ENCODE data around the gene RIPOR2. TPM values are rescaled to one million over a fixed set of nuclear protein-coding genes. Genes with fewer than 3 reads are reported as not detected.

RIPOR2 gene
- total and polyA plus RNA-seq, 2 experiments from 2014 or later = 9.5 to 22.5 TPM

DNA sequence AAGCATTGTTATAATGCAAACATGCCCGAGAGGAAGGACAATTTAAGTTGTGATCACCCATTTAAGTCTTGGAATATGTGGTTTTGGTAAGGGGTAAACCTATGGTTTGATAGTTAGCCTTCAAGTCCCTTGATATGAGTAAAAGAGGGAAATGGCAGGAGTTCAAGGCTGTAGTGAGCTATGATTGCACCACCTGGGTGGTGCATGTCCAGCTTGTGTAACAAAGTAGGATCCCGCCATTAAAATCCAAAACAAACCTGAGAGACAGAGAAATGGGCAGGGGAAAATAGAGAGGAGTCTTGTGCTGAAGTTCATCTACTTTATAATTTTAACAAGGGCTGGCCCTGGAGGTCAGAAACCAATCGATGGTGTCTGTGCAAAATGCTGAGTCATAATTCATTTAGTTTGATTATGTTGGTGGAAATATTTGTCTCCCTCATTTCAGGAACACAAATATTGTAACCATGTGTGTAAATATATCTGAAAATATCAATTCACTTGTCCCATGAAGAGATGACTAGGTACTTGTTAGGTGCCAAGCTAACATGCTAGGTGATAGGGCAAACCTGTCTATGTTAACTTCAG is 113.8 kb downstream of the RIPOR2 start (continued):
- TF ChIP-seq ZNF462 (CRISPR knock-in tag; IDR thresholded peaks at IDR 0.05) (no peak), ETS1 (IDR thresholded peaks at IDR 0.05) (no peak), POLR2AphosphoS5 (IDR thresholded peaks at IDR 0.05; ENCODE audit: low read depth) (no peak)
- TF ChIP-seq, protein P1, sequence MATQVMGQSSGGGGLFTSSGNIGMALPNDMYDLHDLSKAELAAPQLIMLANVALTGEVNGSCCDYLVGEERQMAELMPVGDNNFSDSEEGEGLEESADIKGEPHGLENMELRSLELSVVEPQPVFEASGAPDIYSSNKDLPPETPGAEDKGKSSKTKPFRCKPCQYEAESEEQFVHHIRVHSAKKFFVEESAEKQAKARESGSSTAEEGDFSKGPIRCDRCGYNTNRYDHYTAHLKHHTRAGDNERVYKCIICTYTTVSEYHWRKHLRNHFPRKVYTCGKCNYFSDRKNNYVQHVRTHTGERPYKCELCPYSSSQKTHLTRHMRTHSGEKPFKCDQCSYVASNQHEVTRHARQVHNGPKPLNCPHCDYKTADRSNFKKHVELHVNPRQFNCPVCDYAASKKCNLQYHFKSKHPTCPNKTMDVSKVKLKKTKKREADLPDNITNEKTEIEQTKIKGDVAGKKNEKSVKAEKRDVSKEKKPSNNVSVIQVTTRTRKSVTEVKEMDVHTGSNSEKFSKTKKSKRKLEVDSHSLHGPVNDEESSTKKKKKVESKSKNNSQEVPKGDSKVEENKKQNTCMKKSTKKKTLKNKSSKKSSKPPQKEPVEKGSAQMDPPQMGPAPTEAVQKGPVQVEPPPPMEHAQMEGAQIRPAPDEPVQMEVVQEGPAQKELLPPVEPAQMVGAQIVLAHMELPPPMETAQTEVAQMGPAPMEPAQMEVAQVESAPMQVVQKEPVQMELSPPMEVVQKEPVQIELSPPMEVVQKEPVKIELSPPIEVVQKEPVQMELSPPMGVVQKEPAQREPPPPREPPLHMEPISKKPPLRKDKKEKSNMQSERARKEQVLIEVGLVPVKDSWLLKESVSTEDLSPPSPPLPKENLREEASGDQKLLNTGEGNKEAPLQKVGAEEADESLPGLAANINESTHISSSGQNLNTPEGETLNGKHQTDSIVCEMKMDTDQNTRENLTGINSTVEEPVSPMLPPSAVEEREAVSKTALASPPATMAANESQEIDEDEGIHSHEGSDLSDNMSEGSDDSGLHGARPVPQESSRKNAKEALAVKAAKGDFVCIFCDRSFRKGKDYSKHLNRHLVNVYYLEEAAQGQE (IDR thresholded peaks at IDR 0.05; ENCODE audit: unreplicated experiment) = no peak

Data from GM23338 (cell line).